ENCODE data around the gene C9orf85.

Gene C9orf85, protein sequence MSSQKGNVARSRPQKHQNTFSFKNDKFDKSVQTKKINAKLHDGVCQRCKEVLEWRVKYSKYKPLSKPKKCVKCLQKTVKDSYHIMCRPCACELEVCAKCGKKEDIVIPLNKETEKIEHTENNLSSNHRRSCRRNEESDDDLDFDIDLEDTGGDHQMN

DNA sequence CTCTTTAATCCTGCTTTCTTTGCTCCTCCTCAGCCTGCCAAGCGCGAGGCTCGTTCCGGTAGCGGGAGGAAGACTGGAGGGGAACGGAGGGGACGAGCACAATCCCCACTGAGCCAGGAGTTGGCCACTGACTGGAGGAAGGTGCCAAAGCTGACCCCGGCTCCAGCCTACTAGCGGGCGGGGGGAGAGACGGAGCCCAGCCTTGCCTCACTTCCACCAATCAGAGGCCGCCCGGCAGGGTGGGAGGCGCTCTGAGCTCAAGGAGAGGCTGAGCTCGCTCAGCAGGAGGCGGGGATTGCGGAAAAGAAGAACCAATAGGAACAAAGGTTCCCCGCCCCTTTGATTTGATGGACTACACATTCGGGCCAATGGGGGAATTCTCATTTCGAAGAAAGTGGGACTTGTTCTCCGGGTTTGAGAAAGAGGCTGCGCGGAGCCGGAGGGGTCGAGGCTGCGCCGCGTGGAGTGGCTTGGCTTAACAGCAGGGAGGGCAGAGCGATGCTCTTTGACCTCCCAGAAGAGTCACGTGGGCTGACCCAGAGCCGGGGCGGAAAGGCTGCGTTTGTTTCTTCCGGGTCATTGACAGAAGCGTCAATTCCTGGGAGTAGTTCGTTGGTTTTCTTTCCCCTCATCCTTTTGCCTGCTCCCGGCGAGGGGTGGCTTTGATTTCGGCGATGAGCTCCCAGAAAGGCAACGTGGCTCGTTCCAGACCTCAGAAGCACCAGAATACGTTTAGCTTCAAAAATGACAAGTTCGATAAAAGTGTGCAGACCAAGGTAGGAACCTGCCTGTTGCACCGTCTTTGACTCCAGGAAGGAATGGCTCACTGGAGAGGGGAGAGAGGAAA lies at the start of gene C9orf85, which contains the start of gene ABHD17B:
TSS of gene C9orf85 (plus strand) at position 579 of the 847 bp plus-strand sequence. CDS start at position 675, 96 bp downstream.
TSS of gene ABHD17B (minus strand) at position 133 of the 847 bp plus-strand sequence. CDS start 36,113 bp downstream, outside the sequence.
- peak; percentile 99 for DNase-seq (ENCODE audit: low read depth)
- H3K4me3 ChIP-seq (ENCODE audit: low read depth, low read length): peak within 1 kb of the TSS; percentile 70
- TF ChIP-seq, protein P1, sequence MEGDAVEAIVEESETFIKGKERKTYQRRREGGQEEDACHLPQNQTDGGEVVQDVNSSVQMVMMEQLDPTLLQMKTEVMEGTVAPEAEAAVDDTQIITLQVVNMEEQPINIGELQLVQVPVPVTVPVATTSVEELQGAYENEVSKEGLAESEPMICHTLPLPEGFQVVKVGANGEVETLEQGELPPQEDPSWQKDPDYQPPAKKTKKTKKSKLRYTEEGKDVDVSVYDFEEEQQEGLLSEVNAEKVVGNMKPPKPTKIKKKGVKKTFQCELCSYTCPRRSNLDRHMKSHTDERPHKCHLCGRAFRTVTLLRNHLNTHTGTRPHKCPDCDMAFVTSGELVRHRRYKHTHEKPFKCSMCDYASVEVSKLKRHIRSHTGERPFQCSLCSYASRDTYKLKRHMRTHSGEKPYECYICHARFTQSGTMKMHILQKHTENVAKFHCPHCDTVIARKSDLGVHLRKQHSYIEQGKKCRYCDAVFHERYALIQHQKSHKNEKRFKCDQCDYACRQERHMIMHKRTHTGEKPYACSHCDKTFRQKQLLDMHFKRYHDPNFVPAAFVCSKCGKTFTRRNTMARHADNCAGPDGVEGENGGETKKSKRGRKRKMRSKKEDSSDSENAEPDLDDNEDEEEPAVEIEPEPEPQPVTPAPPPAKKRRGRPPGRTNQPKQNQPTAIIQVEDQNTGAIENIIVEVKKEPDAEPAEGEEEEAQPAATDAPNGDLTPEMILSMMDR (IDR thresholded peaks at IDR 0.05; ENCODE audit: insufficient read depth, low read depth, low read length, missing control alignments): no peak

DNA sequence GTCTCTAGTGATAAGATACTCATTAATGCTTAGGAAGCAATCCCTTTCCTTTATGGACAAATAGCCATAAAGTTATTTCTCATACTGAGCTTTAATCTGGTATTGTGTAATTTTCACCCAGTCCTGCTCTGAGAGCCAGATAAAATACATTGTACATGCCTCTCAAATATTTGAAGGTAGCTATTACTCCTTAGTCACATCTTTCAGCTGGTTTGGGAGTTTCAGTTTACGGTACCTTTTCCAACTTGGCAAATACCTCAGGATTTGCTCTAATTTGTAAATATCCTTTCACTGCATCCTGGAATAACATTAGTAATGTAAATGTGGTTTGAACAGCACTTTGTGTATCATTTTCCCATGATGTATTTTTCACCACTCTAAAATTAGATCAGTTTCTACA lies 47.8 kb upstream of the C9orf85 start:
- H3K4me3 ChIP-seq (ENCODE audit: low read depth, low read length): no peak overlapping the region
- no peak for DNase-seq (ENCODE audit: low read depth)
- TF ChIP-seq, protein P1 (IDR thresholded peaks at IDR 0.05; ENCODE audit: insufficient read depth, low read depth, low read length, missing control alignments): no peak

DNA sequence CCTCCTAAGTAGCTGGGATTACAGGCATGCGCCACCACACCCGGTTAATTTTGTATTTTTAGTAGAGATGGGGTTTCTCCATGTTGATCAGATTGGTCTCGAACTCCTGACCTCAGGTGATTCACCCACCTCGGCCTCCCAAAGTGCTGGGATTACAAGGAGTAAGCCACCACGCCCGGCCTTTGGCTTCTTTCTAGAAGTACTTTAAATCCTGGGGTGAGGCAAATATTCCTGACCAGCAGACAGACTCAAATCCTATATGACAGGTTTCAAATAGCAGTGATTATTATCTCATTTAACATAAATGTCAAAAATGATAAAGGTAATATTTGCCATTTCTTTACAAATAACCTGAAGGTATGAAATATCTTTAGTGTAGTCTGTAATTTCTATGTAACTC lies 36.1 kb upstream of the C9orf85 start:
- TF ChIP-seq, protein P1 (IDR thresholded peaks at IDR 0.05; ENCODE audit: insufficient read depth, low read depth, low read length, missing control alignments): no peak
- no peak for DNase-seq (ENCODE audit: low read depth)

DNA sequence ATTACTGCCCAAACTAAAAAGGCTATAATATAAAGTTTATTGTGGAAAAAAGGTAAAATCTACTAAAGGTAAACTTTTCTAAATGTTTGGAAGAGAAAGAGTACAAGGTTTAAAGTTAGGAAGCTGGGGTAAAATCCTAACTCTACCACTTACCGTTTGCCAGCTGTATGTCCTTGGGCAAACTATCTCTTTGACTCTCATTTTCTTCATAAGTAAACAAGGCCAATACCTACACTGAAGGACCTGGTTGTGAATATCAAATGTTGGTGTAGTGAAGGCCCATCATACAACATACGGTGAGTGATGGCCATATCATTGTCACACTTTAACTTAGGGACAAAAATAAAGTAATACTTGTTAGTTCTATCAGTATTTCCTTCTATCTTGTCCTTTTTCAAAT lies 35.3 kb upstream of the C9orf85 start:
- no peak for DNase-seq (ENCODE audit: low read depth)
- no peak overlapping the region for H3K4me3 ChIP-seq (ENCODE audit: low read depth, low read length)
- TF ChIP-seq, protein P1 (IDR thresholded peaks at IDR 0.05; ENCODE audit: insufficient read depth, low read depth, low read length, missing control alignments): no peak

More for the DNA sequence above, 36.1 kb upstream of the C9orf85 start:
- H3K4me3 ChIP-seq (ENCODE audit: low read depth, low read length): no peak overlapping the region

DNA sequence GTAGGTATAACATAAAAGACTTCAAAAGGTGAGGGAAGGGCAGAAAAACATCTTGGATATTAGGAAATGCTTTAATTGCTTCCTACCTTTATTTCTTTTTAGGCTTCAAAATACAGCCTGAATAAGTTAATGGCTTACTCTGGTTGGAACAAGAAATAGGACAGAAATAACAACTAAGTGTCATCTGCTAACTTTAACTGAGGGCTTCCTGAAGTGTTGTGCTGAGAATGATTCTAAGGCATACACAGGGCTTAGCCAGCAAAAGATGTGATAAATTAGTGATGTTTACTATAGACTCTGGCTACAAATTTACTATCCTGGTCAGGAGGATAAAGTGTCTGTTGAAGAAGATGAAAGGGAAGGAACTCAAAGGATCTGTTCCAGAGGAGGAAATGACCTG lies 34.6 kb upstream of the C9orf85 start:
- TF ChIP-seq, protein P1 (IDR thresholded peaks at IDR 0.05; ENCODE audit: insufficient read depth, low read depth, low read length, missing control alignments): no peak
- DNase-seq (ENCODE audit: low read depth): no peak
- H3K4me3 ChIP-seq (ENCODE audit: low read depth, low read length): no peak overlapping the region

DNA sequence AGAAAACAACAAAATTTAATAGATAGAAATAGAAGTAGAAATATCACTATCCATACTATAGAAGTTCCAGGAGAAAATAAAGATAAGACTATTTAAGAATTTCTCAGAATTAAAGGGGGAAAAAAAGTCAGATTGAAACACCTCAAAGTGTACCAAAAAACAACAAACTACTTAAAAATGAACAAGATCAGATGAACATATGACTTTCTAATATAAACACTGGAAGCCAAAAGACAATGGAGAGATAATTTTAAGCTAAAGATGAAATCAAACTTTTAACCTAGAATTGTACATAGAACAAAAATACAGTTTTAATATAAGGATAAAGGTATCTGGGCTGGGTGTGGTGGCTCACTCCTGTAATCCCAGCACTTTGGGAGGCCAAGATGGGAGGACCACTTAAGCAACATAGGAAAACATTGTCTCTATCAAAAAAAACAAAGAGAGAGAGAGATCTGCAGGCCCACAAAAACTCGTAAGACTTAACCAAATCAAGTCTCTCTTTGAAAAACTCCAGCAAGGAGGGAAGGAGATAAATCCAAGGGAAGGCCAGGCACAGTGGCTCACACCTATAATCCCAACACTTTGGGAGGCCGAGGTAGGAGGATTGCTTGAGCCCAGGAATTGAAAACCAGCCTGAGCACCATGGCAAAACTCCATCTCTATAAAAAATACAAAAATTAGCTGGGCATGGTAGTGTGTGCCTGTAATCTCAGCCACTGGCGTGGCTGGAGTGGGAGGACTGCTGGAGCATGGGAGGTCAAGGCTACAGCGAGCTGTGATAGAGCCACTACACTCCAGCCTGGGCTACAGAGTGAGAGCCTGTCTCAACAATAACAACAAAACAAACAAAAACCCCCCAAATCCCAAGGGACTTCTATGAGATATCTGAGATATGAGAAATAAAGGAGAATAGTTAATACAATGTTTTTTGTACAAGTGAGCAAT lies 32.8 kb upstream of the C9orf85 start:
- H3K4me3 ChIP-seq (ENCODE audit: low read depth, low read length): no peak overlapping the region
- DNase-seq (ENCODE audit: low read depth): no peak
- TF ChIP-seq, protein P1 (IDR thresholded peaks at IDR 0.05; ENCODE audit: insufficient read depth, low read depth, low read length, missing control alignments): no peak

Measured in GM12865 (cell line).